Testis (tissue), 3 donors: ENCODE results near the gene AKIRIN2. TPM values are rescaled to one million over a fixed set of nuclear protein-coding genes. Genes with fewer than 3 reads are reported as not detected.
A peak's percentile ranks its signal among the peaks of the same experiment; 100 is the strongest.
"Not testable (repeated sequence)": the region's sequence is repeated elsewhere in the genome, so short reads cannot be mapped to it uniquely, and the experiment has no call there.

Experiments
- DNase-seq: peaks from one replicate; pipeline ENCODE4 v3.0.0-alpha.2; 2019
- H3K27ac ChIP-seq, 2 donors: fragments of 200-600 bp; sonication (generic); one replicate each; pipeline ENCODE4 v1.5.1; 2019
- H3K27me3 ChIP-seq: fragments of 200-600 bp; sonication (generic); one replicate; pipeline ENCODE4 v1.5.1; 2019
- H3K36me3 ChIP-seq: fragments of 200-600 bp; sonication (generic); one replicate; pipeline ENCODE4 v1.5.1; 2017; ENCODE audit warnings: low read depth; ENCODE audit errors: missing control alignments
- H3K4me1 ChIP-seq: fragments of 200-600 bp; sonication (generic); one replicate; pipeline ENCODE4 v1.5.1; 2019
- H3K4me3 ChIP-seq, 2 donors: fragments of 200-600 bp; sonication (generic); one replicate each; pipeline ENCODE4 v1.5.1; 2017 to 2019
- H3K9me3 ChIP-seq: fragments of 200-600 bp; sonication (generic); one replicate; pipeline ENCODE4 v1.5.1; 2017
- POLR2A ChIP-seq: fragments of 450-650 bp; IDR thresholded peaks from one replicate; pipeline ENCODE4 v1.6.1; 2017; ENCODE audit warnings: antibody characterized with exemption, mild to moderate bottlenecking, moderate library complexity
- WGBS, 2 donors: methylation state at CpG; one replicate each; pipeline ENCODE4 v1.1.5; 2018; 5-methylcytosine and 5-hydroxymethylcytosine counted together
- intact Hi-C: fragments of 100-400 bp; cut with DNase I; formaldehyde crosslinking; loops from one replicate; pipeline ENCODE4 v1.15.1; 2023; ENCODE audit warnings: low total_unique reads
- polyA plus RNA-seq: library from polyadenylated mRNA; stranded (reverse); fragments of 350-450 nt; fragmentation: Illumina TruSeq; extraction: RNeasy Lipid Tissue Mini Kit (QIAGEN cat#74804); gene quantifications from one replicate; pipeline ENCODE4 v1.2.3, GENCODE V29; 2014; ENCODE audit warnings: low read depth, low replicate concordance; ENCODE audit not compliant: insufficient read depth
- total RNA-seq, 2 donors: library from RNA; depleted of rRNA; stranded (reverse); fragments of >200 nt; gene quantifications; one replicate each; pipeline ENCODE4 v1.2.3, GENCODE V29; 2016
- TF ChIP-seq, protein P1 (sequence below), 3 experiments: fragments of 450-650 bp in 2 of 3; fragments of 200-600 bp in 1 of 3; sonication (generic) in 1 of 3; IDR thresholded peaks; one replicate each; pipeline ENCODE4 v1.5.1; 2016 to 2019; ENCODE audit warnings: antibody characterized with exemption in 3 of 3, mild to moderate bottlenecking in 2 of 3, moderate library complexity in 1 of 3

AKIRIN2 gene
- total and polyA plus RNA-seq, 3 donors from 2014 or later, result 65.2 to 73.5 (median 72.5) TPM

DNA sequence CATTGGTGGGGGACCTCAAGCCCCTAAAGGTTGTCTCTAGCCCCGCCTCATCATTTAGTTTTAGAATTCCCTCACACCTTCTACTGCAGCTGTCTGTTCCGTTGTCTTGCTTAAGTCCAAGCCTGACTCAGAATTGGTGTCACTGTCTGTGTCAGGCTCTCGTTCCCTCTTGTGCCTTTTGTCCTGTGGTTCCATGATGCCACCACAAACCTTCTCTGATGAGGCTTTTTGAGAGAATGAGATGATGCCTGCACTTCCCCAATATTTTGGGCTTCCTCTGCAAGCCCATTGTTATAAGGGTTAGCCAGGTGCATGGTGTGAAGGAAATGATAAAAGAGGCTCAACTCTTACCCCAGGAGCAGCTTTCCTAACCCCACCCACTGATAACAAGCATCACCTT is 8.1 kb upstream of the AKIRIN2 start:
- intact Hi-C loops, result no loop called here
- H3K36me3 ChIP-seq, result no peaks in the 10 kb centered on the region
- H3K9me3 ChIP-seq, result no peaks in the 10 kb centered on the region
- no peak overlapping the region for H3K4me3 ChIP-seq
- 77 to 86% methylated on average over 3 of the region's 3 CpGs for WGBS, 2 donors
- H3K27me3 ChIP-seq, result no peaks in the 10 kb centered on the region
- H3K27ac ChIP-seq, result no peak overlapping the region
- TF ChIP-seq, protein P1, sequence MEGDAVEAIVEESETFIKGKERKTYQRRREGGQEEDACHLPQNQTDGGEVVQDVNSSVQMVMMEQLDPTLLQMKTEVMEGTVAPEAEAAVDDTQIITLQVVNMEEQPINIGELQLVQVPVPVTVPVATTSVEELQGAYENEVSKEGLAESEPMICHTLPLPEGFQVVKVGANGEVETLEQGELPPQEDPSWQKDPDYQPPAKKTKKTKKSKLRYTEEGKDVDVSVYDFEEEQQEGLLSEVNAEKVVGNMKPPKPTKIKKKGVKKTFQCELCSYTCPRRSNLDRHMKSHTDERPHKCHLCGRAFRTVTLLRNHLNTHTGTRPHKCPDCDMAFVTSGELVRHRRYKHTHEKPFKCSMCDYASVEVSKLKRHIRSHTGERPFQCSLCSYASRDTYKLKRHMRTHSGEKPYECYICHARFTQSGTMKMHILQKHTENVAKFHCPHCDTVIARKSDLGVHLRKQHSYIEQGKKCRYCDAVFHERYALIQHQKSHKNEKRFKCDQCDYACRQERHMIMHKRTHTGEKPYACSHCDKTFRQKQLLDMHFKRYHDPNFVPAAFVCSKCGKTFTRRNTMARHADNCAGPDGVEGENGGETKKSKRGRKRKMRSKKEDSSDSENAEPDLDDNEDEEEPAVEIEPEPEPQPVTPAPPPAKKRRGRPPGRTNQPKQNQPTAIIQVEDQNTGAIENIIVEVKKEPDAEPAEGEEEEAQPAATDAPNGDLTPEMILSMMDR (IDR thresholded peaks at IDR 0.05), result no peak
- TF ChIP-seq POLR2A, result no peak
- H3K4me1 ChIP-seq, result no peaks in the 10 kb centered on the region
- no peak for DNase-seq

DNA sequence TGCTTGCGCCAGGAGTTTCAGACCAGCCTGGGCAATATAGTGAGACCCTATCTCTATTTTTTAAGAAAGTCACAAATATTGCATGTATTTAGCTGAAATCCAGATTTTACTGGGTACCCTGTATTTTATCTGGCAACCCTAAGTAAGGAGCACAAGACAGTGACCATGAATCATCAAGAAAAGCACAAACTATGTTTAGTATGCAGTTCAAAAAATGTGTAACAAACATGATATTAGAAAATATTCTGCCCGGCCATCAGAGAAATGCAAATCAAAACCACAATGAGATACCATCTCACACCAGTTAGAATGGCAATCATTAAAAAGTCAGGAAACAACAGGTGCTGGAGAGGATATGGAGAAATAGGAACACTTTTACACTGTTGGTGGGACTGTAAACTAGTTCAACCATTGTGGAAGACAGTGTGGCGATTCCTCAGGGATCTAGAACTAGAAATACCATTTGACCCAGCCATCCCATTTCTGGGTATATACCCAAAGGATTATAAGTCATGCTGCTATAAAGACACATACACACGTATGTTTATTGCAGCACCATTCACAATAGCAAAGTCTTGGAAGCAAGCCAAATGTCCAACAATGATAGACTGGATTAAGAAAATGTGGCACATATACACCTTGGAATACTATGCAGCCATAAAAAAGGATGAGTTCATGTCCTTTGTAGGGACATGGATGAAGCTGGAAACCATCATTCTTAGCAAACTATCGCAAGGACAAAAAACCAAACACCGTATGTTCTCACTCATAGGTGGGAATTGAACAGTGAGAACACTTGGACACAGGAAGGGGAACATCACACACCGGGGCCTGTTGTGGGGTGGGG is 6.8 kb upstream of the AKIRIN2 start:
- intact Hi-C loops, H3K4me1 ChIP-seq, H3K27me3 ChIP-seq, H3K4me3 ChIP-seq, H3K27ac ChIP-seq, H3K9me3 ChIP-seq, H3K36me3 ChIP-seq, DNase-seq: not testable (repeated sequence)
- WGBS, 2 donors, result 70 to 74% methylated on average over 7 of the region's 7 CpGs

DNA sequence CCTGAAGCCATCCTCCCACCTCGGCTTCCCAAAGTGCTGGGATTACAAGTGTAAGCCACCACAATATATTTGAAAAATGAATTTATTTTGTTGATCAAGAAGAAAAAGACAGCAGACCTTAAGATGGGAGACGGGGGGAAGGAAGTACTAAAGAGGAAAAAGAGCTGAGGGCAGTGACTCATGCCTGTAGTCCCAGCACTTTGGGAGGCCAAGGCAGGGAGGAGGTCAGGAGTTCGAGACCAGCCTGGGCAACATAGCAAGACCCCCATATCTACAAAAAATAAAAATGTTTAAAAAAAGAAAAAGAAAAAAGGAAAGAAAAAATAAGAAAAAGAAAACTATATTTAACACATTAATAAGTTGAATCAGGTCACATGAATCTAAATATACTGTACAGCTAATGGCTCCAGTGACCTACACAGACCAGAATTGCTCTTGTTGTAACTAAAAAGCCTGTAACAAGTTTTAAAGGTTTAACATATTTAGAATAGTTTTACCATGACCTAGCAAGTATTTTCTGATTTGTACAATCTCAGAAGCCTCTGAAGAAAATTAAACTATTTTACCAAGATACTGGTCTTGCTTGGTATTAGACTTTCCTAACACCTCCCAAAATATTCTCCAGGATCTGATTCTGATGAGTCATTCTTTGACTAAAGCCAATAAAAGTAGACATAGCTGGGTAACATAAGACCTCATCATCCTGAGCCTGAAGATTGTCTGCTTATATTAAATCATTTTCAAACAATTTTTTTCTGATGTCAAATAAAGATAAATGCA is 4.3 kb upstream of the AKIRIN2 start:
- no peaks in the 10 kb centered on the region for H3K27me3 ChIP-seq
- intact Hi-C loops, result no loop called here
- H3K4me1 ChIP-seq, result peaks cover 6% of the 10 kb centered on the region
- TF ChIP-seq, protein P1 (IDR thresholded peaks at IDR 0.05), result no peak
- no peak for TF ChIP-seq POLR2A
- WGBS, 2 donors, result 88 to 92% methylated on average over 3 of the region's 3 CpGs
- no peaks in the 10 kb centered on the region for H3K36me3 ChIP-seq
- no peak for DNase-seq
- no peaks in the 10 kb centered on the region for H3K9me3 ChIP-seq
- H3K4me3 ChIP-seq, result no peak overlapping the region
- H3K27ac ChIP-seq, result no peak overlapping the region

DNA sequence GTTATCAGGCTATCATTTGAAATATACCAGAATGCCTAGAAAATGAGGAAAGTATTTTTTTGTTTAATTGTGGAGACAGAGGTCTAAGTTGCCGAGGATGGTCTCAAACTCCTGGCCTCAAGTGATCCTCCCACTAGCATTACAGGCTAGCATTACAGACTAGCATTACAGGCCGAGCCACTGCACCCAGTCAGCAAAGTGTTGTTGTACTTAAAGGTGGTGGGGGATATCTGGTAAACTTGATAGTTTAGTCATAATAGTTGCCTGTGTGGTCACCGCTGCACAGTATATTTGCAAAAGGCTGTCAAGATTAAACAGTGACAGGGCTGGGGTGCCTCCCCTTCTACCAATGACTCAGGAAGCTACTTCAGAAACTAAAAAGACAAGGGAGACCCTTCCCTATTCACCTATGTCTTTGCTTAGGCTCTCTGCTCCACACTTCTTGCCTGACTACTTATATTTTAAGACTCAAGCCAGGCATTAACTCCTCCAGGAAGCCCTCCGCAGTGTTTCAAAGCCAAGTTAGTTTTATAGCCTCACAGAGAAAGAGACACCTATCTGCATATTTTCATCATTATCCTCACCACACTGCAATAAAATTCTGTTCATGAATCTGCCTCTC is 3.1 kb upstream of the AKIRIN2 start:
- Histone ChIP-seq H3K9me3 (no peaks in the 10 kb centered on the region), H3K4me3 (no peak overlapping the region), H3K4me1 (peaks cover 6% of the 10 kb centered on the region), H3K27ac (no peak overlapping the region), H3K36me3 (no peaks in the 10 kb centered on the region), H3K27me3 (no peaks in the 10 kb centered on the region)
- no peak for TF ChIP-seq POLR2A
- TF ChIP-seq, protein P1 (IDR thresholded peaks at IDR 0.05), result no peak
- intact Hi-C loops, result no loop called here
- no peak for DNase-seq
- WGBS, 2 donors, result 83 to 93% methylated on average over 4 of the region's 4 CpGs

DNA sequence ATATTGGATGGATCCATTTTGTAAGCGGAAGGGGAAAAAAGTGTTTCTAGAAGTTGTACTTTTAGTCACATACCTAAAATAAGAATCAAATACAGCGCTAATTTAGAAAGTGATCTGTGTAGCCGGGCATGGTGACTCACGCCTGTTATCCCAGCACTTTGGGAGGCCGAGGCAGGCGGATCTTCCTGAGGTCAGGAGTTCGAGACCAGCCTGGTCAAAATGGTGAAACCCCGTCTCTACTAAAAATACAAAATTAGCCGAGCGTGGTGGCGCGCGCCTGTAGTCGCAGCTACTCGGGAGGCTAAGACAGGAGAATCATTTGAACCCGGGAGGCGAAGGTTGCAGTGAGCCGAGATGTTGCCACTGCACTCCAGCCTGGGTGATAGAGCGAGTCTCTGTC is 1.0 kb upstream of the AKIRIN2 start:
- DNase-seq, H3K4me1 ChIP-seq, intact Hi-C loops, H3K27me3 ChIP-seq, H3K9me3 ChIP-seq, H3K36me3 ChIP-seq: not testable (repeated sequence)
- Histone ChIP-seq H3K27ac (peak overlapping the region; percentile 94 to 99), H3K4me3 (peak overlapping the region; percentile 96 to 99)
- WGBS, 2 donors, result 64 to 65% methylated on average over 17 to 19 of the region's 19 CpGs
